HCT116 (cell line): ENCODE results near the gene EPPIN. TPM values are rescaled to one million over a fixed set of nuclear protein-coding genes. Genes with fewer than 3 reads are reported as not detected.

Experiments
- ATAC-seq: fragments of 200-7000 bp; cut with Tn5 transposase; 2 replicates; pipeline ENCODE4 v1.9.1; 2020; ENCODE audit warnings: mild to moderate bottlenecking, moderate library complexity
- BruUV-seq: library from RNA; stranded (reverse); fragments of 400-500 nt; replicated peaks from 2 replicates; lab custom pipeline; 2021; lab: Mats Ljungman, UMichigan
- CTCF ChIA-PET: fragments of 300-600 bp; sonication (Branson Sonifier 250); formaldehyde crosslinking; loops from one replicate; lab custom pipeline; 2021; ENCODE audit warnings: antibody characterized with exemption; lab: Charles Lee
- POLR2A ChIA-PET: fragments of 300-600, 350-600 bp; sonication (Branson Sonifier 250); formaldehyde crosslinking; loops from one replicate; lab custom pipeline; 2021; ENCODE audit warnings: antibody characterized with exemption; lab: Charles Lee
- RAD21 ChIA-PET, 2 experiments: fragments of 300-600 bp; sonication (Branson Sonifier 250); formaldehyde crosslinking; loops; one replicate each; lab custom pipeline; 2023; ENCODE audit warnings: low total read pairs in 2 of 2; ENCODE audit not compliant: uncharacterized antibody in 2 of 2, unreplicated experiment in 2 of 2, low non-redundant PET in 1 of 2; lab: Charles Lee
- DNase-seq: peaks from one replicate; pipeline ENCODE4 v3.0.0-alpha.2; 2010; ENCODE audit warnings: low read depth, low spot score
- H2AFZ ChIP-seq: fragments of 200-600 bp; shearing (Covaris generic), sonication (generic); 2 replicates; pipeline ENCODE4 v1.6.1; 2017; ENCODE audit warnings: low read depth, mixed run types, mixed read lengths, antibody characterized with exemption, low read length; ENCODE audit not compliant: poor library complexity, severe bottlenecking
- H3K27ac ChIP-seq: 2 replicates; pipeline ENCODE4 v1.5.1; 2012; ENCODE audit warnings: low read depth, low read length
- H3K27me3 ChIP-seq: fragments of 200-600 bp; sonication (generic); 2 replicates; pipeline ENCODE4 v1.6.1; 2016; ENCODE audit warnings: mixed run types, low read length, mixed read lengths; ENCODE audit not compliant: insufficient read depth
- H3K36me3 ChIP-seq, 2 experiments: fragments of 200-500 bp in 1 of 2; fragments of 200-600 bp in 1 of 2; sonication (Bioruptor generic) in 1 of 2; sonication (generic) in 1 of 2; 2 replicates each; pipeline versions ENCODE4 v1.5.1 to v1.6.1; 2014 to 2016; ENCODE audit warnings: low read length in 2 of 2, inconsistent platforms in 1 of 2, mixed read lengths in 1 of 2, mixed run types in 1 of 2; ENCODE audit not compliant: insufficient read depth in 2 of 2, control insufficient read depth in 1 of 2
- H3K4me1 ChIP-seq, 2 experiments: fragments of 200-600 bp in 1 of 2; sonication (generic) in 1 of 2; 2 replicates each; pipeline versions ENCODE4 v1.5.1 to v1.6.1; 2012 to 2017; ENCODE audit warnings: low read length in 2 of 2, inconsistent platforms in 1 of 2, mild to moderate bottlenecking in 1 of 2, mixed read lengths in 1 of 2, mixed run types in 1 of 2, moderate library complexity in 1 of 2; ENCODE audit not compliant: insufficient read depth in 2 of 2, control insufficient read depth in 1 of 2
- H3K4me2 ChIP-seq: fragments of 200-600 bp; sonication (generic); 2 replicates; pipeline ENCODE4 v1.6.1; 2017; ENCODE audit warnings: mixed run types, low read length, mixed read lengths
- H3K4me3 ChIP-seq, 2 experiments: fragments of 200-600 bp in 1 of 2; sonication (generic) in 1 of 2; replicated peaks in 1 of 2; 2 replicates each; pipeline ENCODE4 v1.5.1; 2011 to 2016; ENCODE audit warnings: low read length in 2 of 2, control low read depth in 1 of 2, low read depth in 1 of 2, mild to moderate bottlenecking in 1 of 2, mixed read lengths in 1 of 2, mixed run types in 1 of 2
- H3K79me2 ChIP-seq: fragments of 200-600 bp; sonication (generic); 2 replicates; pipeline ENCODE4 v1.6.1; 2017; ENCODE audit warnings: mild to moderate bottlenecking, mixed run types, low read length, moderate library complexity, mixed read lengths; ENCODE audit not compliant: insufficient read depth
- H3K9ac ChIP-seq: fragments of 200-600 bp; sonication (generic); 2 replicates; pipeline ENCODE4 v1.6.1; 2016; ENCODE audit warnings: low read length, mixed read lengths
- H3K9me2 ChIP-seq: fragments of 200-600 bp; sonication (generic), shearing (Covaris generic); 2 replicates; pipeline ENCODE4 v1.6.1; 2017; ENCODE audit warnings: mixed run types, mild to moderate bottlenecking, moderate library complexity; ENCODE audit not compliant: insufficient read depth
- H3K9me3 ChIP-seq, 2 experiments: fragments of 200-500 bp in 1 of 2; fragments of 200-600 bp in 1 of 2; sonication (Bioruptor generic) in 1 of 2; sonication (generic) in 1 of 2; 2 replicates each; pipeline ENCODE4 v1.6.1; 2014 to 2017; ENCODE audit warnings: low read length in 2 of 2, mixed read lengths in 2 of 2, inconsistent platforms in 1 of 2, low read depth in 1 of 2, mild to moderate bottlenecking in 1 of 2, mixed run types in 1 of 2, moderate library complexity in 1 of 2; ENCODE audit not compliant: control insufficient read depth in 1 of 2, insufficient read depth in 1 of 2
- H4K20me1 ChIP-seq: fragments of 200-600 bp; sonication (generic), shearing (Covaris generic); 2 replicates; pipeline ENCODE4 v1.6.1; 2017; ENCODE audit warnings: mixed run types, mild to moderate bottlenecking, moderate library complexity; ENCODE audit not compliant: insufficient read depth
- EGR1 ChIP-seq: IDR thresholded peaks from 2 replicates; pipeline ENCODE4 v1.6.1; 2012; ENCODE audit warnings: low read depth
- ELF1 ChIP-seq: IDR thresholded peaks from 2 replicates; pipeline ENCODE4 v1.6.1; 2012; ENCODE audit warnings: low read depth, borderline replicate concordance
- EZH2phosphoT487 ChIP-seq: fragments of 200-600 bp; IDR thresholded peaks from 2 replicates; pipeline ENCODE4 v1.6.1; 2018; ENCODE audit warnings: antibody characterized with exemption, borderline replicate concordance
- JUND ChIP-seq: IDR thresholded peaks from 2 replicates; pipeline ENCODE4 v1.6.1; 2012
- POLR2A ChIP-seq: IDR thresholded peaks from 2 replicates; pipeline ENCODE4 v1.7.0; 2011; ENCODE audit warnings: borderline replicate concordance; ENCODE audit not compliant: insufficient read depth, insufficient read length; ENCODE audit errors: extremely low read depth
- POLR2AphosphoS5 ChIP-seq: IDR thresholded peaks from 2 replicates; pipeline ENCODE4 v1.6.1; 2011; ENCODE audit warnings: mild to moderate bottlenecking, low read depth, low read length, moderate library complexity
- RAD21 ChIP-seq: IDR thresholded peaks from 2 replicates; pipeline ENCODE4 v1.6.1; 2012; ENCODE audit warnings: low read depth, mild to moderate bottlenecking
- SIN3A ChIP-seq: IDR thresholded peaks from 2 replicates; pipeline ENCODE4 v1.6.1; 2012; ENCODE audit warnings: low read depth
- SRF ChIP-seq: IDR thresholded peaks from 2 replicates; pipeline ENCODE4 v1.6.1; 2012; ENCODE audit warnings: low read depth
- TCF7L2 ChIP-seq: IDR thresholded peaks from 2 replicates; pipeline ENCODE4 v1.7.0; 2011; ENCODE audit warnings: borderline replicate concordance, inconsistent platforms; ENCODE audit not compliant: insufficient read depth, insufficient read length; ENCODE audit errors: extremely low read depth
- YY1 ChIP-seq: IDR thresholded peaks from 2 replicates; pipeline ENCODE4 v1.6.1; 2011; ENCODE audit warnings: low read length, low read depth, moderate library complexity, mild to moderate bottlenecking; ENCODE audit not compliant: insufficient replicate concordance; ENCODE audit errors: extremely low read depth
- intact Hi-C: fragments of 100-400 bp; cut with micrococcal nuclease; formaldehyde crosslinking; loops from 2 replicates; pipeline ENCODE4 v1.10.0; 2022
- total RNA-seq: library from RNA; stranded (reverse); gene quantifications from one replicate; pipeline ENCODE4 v1.2.1, GENCODE V29; 2021; ENCODE audit not compliant: unreplicated experiment
- TF ChIP-seq, protein P1 (sequence below): IDR thresholded peaks from 2 replicates; pipeline ENCODE4 v1.6.1; 2012
- TF ChIP-seq, protein P2 (sequence below): IDR thresholded peaks from 2 replicates; pipeline ENCODE4 v1.6.1; 2012; ENCODE audit warnings: low read depth
- TF ChIP-seq, protein P3 (sequence below): IDR thresholded peaks from 2 replicates; pipeline ENCODE4 v1.6.1; 2011; ENCODE audit warnings: mild to moderate bottlenecking, low read length, moderate library complexity; ENCODE audit not compliant: insufficient replicate concordance; ENCODE audit errors: extremely low read depth
- TF ChIP-seq, protein P4 (sequence below), 3 experiments: fragments of 200-600 bp in 1 of 3; sonication (generic) in 1 of 3; IDR thresholded peaks in 2 of 3; conservative IDR thresholded peaks in 1 of 3; 2 replicates each; pipeline ENCODE4 v1.5.1; 2012 to 2017; ENCODE audit warnings: low read depth in 2 of 3, low read length in 2 of 3, antibody characterized with exemption in 1 of 3, borderline replicate concordance in 1 of 3, control low read depth in 1 of 3, mild to moderate bottlenecking in 1 of 3, mixed read lengths in 1 of 3, mixed run types in 1 of 3, moderate library complexity in 1 of 3; ENCODE audit not compliant: insufficient read depth in 1 of 3

Gene EPPIN
- total RNA-seq, 1 experiment from 2014 or later = not detected

DNA sequence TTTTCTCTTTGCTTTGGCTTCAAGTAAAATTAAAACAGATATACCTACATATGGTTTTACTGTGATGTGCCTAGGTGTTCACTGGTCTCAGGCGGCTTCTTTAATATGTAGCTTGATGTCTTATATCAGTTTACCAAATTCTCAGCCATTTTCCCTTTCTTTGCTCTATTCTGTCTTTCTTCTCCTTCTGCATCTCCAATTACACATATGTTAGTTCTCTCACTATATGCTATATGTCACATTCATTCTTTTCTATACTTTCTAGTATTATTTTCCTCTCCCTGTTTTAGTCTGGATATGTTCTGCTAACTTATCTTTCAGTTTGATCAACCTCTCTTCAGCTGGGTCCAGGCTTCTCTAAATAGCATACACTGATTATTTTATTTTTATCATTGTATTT lies 46.3 kb upstream of the EPPIN start:
- CTCF ChIA-PET = interaction anchor here (1.8 kb wide), 1 partner anchor 177 kb away, joined by 16 read pairs; no protein-coding TSS in a partner anchor
- RAD21 ChIA-PET = interaction anchor here in 1 of 2 experiments (1.3 kb wide), 1 partner anchor 178 kb away, joined by 3 read pairs; no protein-coding TSS in a partner anchor
- H3K4me3 ChIP-seq = no peak overlapping the region
- H3K9me2 ChIP-seq = no peaks in the 10 kb centered on the region
- ATAC-seq (no peak), DNase-seq (no peak)
- no peak overlapping the region for H2AFZ ChIP-seq
- H4K20me1 ChIP-seq = no peaks in the 10 kb centered on the region
- intact Hi-C loops = no loop called here
- H3K4me2 ChIP-seq = no peak overlapping the region
- no peak overlapping the region for H3K27ac ChIP-seq
- H3K9ac ChIP-seq = no peak overlapping the region
- H3K36me3 ChIP-seq = no peaks in the 10 kb centered on the region
- BruUV-seq = no TSS peak
- H3K27me3 ChIP-seq = no peaks in the 10 kb centered on the region; the same call in 1 of the 2 replicates
- H3K79me2 ChIP-seq = no peaks in the 10 kb centered on the region
- H3K9me3 ChIP-seq = no peaks in the 10 kb centered on the region
- peaks cover 0 to 7% of the 10 kb centered on the region in 2 experiments; a peak in 2 of 4 replicates for H3K4me1 ChIP-seq
- POLR2A ChIA-PET = no interaction called here
- TF ChIP-seq, protein P1, sequence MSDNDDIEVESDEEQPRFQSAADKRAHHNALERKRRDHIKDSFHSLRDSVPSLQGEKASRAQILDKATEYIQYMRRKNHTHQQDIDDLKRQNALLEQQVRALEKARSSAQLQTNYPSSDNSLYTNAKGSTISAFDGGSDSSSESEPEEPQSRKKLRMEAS = no peak
- TF ChIP-seq ELF1 = no peak
- no peak for TF ChIP-seq JUND
- TF ChIP-seq, protein P2, sequence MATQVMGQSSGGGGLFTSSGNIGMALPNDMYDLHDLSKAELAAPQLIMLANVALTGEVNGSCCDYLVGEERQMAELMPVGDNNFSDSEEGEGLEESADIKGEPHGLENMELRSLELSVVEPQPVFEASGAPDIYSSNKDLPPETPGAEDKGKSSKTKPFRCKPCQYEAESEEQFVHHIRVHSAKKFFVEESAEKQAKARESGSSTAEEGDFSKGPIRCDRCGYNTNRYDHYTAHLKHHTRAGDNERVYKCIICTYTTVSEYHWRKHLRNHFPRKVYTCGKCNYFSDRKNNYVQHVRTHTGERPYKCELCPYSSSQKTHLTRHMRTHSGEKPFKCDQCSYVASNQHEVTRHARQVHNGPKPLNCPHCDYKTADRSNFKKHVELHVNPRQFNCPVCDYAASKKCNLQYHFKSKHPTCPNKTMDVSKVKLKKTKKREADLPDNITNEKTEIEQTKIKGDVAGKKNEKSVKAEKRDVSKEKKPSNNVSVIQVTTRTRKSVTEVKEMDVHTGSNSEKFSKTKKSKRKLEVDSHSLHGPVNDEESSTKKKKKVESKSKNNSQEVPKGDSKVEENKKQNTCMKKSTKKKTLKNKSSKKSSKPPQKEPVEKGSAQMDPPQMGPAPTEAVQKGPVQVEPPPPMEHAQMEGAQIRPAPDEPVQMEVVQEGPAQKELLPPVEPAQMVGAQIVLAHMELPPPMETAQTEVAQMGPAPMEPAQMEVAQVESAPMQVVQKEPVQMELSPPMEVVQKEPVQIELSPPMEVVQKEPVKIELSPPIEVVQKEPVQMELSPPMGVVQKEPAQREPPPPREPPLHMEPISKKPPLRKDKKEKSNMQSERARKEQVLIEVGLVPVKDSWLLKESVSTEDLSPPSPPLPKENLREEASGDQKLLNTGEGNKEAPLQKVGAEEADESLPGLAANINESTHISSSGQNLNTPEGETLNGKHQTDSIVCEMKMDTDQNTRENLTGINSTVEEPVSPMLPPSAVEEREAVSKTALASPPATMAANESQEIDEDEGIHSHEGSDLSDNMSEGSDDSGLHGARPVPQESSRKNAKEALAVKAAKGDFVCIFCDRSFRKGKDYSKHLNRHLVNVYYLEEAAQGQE = no peak
- TF ChIP-seq EGR1 = no peak
- TF ChIP-seq TCF7L2 = no peak
- TF ChIP-seq POLR2AphosphoS5 = no peak
- no peak for TF ChIP-seq EZH2phosphoT487
- no peak for TF ChIP-seq SRF
- TF ChIP-seq, protein P3, sequence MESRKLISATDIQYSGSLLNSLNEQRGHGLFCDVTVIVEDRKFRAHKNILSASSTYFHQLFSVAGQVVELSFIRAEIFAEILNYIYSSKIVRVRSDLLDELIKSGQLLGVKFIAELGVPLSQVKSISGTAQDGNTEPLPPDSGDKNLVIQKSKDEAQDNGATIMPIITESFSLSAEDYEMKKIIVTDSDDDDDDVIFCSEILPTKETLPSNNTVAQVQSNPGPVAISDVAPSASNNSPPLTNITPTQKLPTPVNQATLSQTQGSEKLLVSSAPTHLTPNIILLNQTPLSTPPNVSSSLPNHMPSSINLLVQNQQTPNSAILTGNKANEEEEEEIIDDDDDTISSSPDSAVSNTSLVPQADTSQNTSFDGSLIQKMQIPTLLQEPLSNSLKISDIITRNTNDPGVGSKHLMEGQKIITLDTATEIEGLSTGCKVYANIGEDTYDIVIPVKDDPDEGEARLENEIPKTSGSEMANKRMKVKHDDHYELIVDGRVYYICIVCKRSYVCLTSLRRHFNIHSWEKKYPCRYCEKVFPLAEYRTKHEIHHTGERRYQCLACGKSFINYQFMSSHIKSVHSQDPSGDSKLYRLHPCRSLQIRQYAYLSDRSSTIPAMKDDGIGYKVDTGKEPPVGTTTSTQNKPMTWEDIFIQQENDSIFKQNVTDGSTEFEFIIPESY = no peak
- no peak for TF ChIP-seq SIN3A
- TF ChIP-seq YY1 = no peak
- TF ChIP-seq RAD21 = no peak
- TF ChIP-seq, protein P4, sequence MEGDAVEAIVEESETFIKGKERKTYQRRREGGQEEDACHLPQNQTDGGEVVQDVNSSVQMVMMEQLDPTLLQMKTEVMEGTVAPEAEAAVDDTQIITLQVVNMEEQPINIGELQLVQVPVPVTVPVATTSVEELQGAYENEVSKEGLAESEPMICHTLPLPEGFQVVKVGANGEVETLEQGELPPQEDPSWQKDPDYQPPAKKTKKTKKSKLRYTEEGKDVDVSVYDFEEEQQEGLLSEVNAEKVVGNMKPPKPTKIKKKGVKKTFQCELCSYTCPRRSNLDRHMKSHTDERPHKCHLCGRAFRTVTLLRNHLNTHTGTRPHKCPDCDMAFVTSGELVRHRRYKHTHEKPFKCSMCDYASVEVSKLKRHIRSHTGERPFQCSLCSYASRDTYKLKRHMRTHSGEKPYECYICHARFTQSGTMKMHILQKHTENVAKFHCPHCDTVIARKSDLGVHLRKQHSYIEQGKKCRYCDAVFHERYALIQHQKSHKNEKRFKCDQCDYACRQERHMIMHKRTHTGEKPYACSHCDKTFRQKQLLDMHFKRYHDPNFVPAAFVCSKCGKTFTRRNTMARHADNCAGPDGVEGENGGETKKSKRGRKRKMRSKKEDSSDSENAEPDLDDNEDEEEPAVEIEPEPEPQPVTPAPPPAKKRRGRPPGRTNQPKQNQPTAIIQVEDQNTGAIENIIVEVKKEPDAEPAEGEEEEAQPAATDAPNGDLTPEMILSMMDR (IDR thresholded peaks at IDR 0.05 in 2 of 3, conservative IDR thresholded peaks at IDR 0.05 in 1 of 3; ENCODE audit: borderline replicate concordance in 1 of 3, insufficient read depth in 1 of 3, low read depth in 2 of 3, low read length in 2 of 3) = no peak
- TF ChIP-seq POLR2A = no peak
